A673 (cell line): ENCODE data around the gene DOCK1.

Experiments used
- CTCF ChIP-seq: fragments of 300-800, 200-600 bp; sonication (generic); conservative IDR thresholded peaks from 2 replicates; pipeline ENCODE4 v1.5.1; 2017; ENCODE audit warnings: low read depth, mild to moderate bottlenecking, antibody characterized with exemption, low read length, moderate library complexity, mixed read lengths
- EZH2 ChIP-seq: fragments of 200-600 bp; sonication (generic); IDR thresholded peaks from 2 replicates; pipeline ENCODE4 v1.6.1; 2017; ENCODE audit warnings: borderline replicate concordance, low read depth, mild to moderate bottlenecking, mixed read lengths, antibody characterized with exemption, low read length; ENCODE audit not compliant: poor library complexity, severe bottlenecking

- TF ChIP-seq CTCF (no peak), EZH2 (no peak)
Observed at GRCh38 chr10:127040756-127041155, 135.5 kb downstream of the DOCK1 start.
